GM21576 (cell line): ENCODE data around the gene DGKG.
A peak's percentile ranks its signal among the peaks of the same experiment; 100 is the strongest.

ENCODE experiments used
- ATAC-seq: cut with Tn5 transposase; IDR thresholded peaks from one replicate; pipeline ENCODE4 v1.9.1; 2021; ENCODE audit warnings: mild to moderate bottlenecking, moderate library complexity; ENCODE audit not compliant: unreplicated experiment

Gene DGKG

GRCh38 chr3:186247821-186248814 is 113.9 kb downstream of the DGKG start:
- ATAC-seq: no peak

- ATAC-seq: no peak
These were observed 115.1 kb downstream of the DGKG start for GRCh38 chr3:186246941-186247340.

GRCh38 chr3:186244016-186244415 is 118.0 kb downstream of the DGKG start:
- ATAC-seq: no peak

DNA sequence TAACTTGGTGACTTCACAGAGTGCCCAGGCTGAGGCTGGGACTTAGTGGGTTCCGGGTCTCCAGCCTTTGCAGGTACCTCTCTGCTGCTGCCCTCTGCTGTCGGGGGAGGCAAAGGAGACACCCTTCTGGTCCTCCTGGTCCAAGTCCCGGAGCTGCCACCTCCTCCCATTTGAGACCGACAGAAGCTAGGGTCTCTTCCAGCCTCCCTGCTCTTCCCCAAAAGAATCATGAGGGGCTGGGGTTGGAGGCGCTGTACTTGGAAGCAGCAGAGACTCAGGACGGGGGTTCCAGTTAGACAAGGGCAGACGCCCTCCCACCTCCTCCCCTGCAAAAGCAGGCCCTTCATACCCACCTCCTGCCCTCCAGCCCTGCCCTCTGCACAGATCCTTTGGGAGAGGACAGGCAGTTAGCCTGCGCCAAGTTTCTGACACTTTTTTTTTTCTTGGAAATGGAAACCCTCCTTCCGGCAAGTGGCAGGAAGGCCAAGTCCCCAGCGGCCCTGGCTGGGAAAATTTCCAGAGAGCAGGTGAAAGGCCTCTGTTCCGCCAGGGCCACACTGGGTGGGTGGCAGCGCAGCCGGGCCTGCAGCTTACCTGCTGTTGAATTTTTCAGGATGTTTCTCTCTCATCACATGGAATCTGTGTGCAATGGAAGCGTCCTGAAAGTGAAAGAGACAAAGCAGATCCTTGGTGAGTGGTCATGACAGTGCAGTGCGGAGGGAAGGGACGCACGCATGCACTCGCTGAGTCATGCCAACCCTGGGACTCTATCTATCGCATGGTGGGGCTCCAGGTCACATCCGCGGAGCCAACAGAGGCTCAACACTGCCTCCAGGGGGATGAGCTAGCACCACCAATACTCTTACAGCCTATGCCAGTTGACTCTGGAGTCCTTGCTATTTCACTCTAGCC is 119.9 kb downstream of the DGKG start:
- ATAC-seq: peak; percentile 69

DNA sequence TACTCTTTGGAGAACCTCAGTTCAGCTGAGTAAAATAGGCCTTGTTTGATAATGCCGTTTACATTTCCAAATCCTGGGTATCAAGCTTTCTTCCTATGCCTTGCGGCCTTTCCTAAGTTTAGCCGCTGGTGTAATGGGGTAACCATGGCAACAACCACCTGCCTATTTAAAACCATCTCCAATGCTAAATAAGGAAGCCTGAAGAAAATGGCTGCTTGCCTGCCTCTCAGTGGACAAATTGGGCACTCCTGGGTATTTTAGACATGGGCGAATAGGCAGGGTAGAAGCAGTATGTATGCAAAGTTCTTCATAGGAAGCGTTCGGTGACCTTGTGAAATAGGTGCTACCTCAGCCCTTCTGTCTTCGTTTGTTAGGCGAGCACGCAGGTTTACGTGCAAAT is 122.7 kb downstream of the DGKG start:
- ATAC-seq: no peak

- no peak for ATAC-seq
These were observed 124.1 kb downstream of the DGKG start for GRCh38 chr3:186237915-186238314.

- ATAC-seq: no peak
These were observed 125.5 kb downstream of the DGKG start for GRCh38 chr3:186236357-186237020.

- peak; percentile 91 for ATAC-seq
These were observed 126.5 kb downstream of the DGKG start for GRCh38 chr3:186235554-186235953.

GRCh38 chr3:186234152-186234551 is 127.9 kb downstream of the DGKG start:
- ATAC-seq: no peak

- ATAC-seq: no peak
These were observed 135.6 kb downstream of the DGKG start for GRCh38 chr3:186226482-186226881.

GRCh38 chr3:186225603-186226002 is 136.4 kb downstream of the DGKG start:
- no peak for ATAC-seq

DNA sequence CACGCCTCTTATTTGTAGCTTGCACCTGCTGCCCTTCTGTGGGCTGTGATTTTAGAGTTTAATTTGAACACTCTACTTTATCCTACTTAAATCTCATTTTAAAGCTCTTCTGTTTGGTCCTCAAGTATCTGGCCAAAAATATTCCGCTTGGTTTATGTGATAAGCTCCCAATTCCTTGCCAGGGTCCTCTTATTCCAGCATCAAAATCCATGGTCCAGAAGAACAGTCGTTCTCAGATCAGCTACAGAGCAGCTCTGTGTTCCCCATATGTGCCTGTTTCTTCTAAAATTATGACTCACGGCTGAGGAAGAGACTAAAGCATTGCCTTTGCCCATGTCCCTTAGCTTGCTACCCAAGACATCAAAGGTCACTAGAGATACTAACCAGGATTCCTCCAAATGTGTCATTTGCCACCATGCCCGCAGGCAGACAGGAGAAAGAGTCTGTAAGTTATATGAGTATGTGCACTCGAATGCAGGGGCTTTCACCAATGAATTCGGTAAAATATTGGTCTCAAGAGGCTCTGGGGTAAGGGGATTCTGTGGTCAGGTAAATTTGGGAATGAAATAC is 137.9 kb downstream of the DGKG start:
- no peak for ATAC-seq

- ATAC-seq: no peak
These were observed 138.6 kb downstream of the DGKG start for GRCh38 chr3:186223476-186223875.

DNA sequence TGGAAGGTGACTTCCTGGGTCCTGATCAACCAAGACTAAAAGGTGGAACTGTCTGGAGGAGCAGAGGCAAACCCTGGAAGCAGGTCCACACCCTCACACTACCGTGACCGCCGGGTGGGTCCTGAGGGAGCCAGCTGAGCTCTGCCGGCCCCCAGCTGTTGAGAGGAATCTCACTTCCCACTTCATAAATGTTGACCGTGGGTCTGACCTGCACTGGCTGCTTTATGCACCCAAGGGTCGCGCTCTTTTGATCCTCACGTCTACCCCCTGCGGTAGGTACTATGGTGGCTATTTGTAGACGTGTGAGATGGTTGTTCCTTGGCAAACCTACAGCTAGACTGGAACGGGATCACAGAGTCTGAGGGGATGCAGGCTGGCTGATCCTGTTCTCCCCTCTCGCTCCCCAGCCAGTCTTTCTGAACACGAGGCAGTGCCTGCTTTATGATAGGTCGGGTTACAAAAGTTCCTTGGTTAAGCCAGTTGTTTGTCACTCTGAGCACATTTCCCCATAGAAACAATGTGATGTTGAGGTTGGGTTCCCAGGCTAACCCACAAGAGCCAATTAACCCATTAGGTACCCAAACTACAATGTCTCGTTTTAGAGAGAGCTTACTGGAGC is 140.2 kb downstream of the DGKG start:
- no peak for ATAC-seq

GRCh38 chr3:186220911-186221645 is 141.0 kb downstream of the DGKG start:
- ATAC-seq: no peak

DNA sequence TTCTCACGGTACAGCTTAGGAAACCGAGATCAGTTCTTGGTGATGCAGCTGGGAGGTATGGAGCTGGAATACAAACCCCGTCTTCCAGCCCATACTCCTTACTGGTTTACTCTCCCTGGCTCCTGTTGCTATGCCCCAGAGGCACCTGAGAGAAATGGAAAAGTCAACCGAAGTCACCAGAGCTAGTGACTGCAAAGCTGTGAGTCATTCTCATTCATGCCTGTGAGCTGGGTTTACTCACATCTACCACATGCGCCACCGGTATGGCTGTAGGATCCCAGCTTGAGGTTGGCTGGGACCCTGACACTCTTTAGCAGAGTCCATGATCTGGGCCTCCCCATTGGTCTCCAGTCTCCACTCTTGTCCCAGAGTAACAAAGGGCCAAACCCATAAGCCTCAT is 141.7 kb downstream of the DGKG start:
- no peak for ATAC-seq

GRCh38 chr3:186219211-186219638 is 142.8 kb downstream of the DGKG start:
- no peak for ATAC-seq

- no peak for ATAC-seq
These were observed 143.6 kb downstream of the DGKG start for GRCh38 chr3:186218421-186218820.

- peak; percentile 88 for ATAC-seq
These were observed 144.2 kb downstream of the DGKG start for GRCh38 chr3:186217820-186218164.
